ENCODE measurements around the gene EPHA6.

Gene EPHA6

DNA sequence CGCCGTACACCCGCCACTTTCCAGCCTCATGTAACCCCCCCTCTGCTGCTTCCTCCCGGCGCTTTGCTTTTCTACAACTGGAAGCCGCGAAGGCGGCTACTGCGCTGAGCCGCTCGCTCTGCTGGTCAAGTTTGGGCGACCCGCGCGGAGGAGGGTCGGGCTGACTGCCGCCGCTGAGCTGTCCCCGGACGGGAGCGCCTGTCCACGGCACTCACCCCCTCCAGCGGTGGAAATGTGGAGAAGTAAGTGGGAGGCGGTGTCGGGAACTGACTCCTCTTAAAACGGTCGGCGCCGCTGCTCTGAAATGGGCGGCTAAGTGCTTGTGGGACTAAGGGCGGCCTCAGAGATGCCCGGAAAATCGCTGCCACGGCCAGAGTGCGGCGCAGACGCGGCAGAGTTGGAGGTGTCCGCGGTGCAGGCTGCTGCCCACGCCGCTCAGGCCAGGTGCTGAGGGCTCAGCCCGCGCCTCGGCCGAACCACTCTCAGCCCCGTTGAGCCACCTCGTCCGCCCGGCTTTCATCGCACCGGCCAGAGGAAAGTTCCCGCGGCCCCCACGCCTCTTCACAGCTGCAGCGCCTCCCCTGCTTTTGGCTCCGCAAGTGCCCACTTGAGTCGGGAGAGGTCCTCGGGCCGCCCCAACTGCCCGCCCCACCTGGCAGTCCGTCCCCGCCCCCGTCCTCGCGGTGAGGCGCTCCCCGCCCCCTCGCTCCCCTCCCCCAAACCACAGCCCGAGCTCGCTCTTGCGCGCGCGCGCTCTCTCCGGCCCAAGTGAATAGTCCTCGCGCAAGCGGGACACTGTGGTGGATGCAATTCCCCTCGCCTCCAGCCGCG, at the start of gene EPHA6:
Gene EPHA6 (plus strand): TSS at position 775 of the 831 bp plus-strand sequence.
- no peak for DNase-seq (ENCODE audit: low read depth, low spot score)

GRCh38 chr3:96776818-96777217, 37.6 kb upstream of the EPHA6 start:
- DNase-seq (ENCODE audit: low read depth, low spot score) = no peak

DNA sequence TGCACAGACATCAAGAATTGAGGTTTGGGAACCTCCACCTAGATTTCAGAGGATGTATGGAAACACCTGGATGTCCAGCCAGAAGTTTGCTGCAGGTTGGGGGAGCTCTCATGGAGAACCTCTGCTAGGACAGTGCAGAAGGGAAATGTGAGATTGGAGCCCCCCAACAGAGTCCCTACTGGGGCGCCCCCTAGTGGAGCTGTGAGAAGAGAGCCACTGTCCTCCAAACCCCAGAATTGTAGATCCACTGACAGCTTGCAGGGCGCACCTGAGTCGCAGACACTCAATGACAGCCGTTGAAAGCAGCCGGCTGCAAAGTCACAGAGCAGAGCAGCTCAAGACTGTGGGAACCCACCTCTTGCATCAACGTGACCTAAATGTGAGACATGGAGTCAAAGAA, 34.6 kb upstream of the EPHA6 start:
- no peak for DNase-seq (ENCODE audit: low read depth, low spot score)

DNA sequence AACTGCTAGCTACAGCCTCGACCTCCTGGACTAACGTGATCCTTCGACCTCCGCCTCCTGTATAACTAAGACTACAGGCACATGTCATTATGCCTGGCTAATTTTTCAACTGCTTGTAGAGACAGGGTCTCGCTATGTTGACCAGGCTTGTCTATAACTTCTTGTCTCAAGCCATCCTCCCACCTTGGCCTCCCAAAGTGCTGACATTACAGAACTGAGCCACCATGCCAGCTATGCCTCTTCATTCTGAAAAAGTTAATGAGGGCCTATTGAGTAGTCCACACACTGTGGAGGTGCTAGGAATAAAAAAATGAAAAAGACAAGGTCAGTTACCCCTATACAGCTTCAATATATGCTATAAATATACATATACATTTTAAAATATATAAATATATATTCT, 18.3 kb upstream of the EPHA6 start:
- no peak for DNase-seq (ENCODE audit: low read depth, low spot score)

DNA sequence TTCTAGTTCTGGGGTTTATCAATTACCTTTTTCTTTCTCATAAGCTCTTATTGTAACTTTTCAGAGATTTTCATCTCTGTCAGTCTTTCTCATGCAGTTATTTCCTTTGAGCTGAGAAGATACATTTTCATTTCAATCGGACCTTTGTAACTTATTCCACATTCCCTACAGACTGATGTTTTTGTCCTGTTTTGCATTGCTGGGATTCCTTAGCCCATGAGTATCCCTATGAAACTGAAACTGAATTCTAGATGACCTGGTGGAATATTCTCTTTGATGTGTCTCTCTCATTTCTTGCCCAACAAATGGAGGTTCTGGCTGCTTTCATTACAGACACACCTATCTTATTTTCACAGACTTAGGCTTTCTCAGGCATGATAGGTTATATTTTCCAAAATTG, 10.5 kb upstream of the EPHA6 start:
- no peak for DNase-seq (ENCODE audit: low read depth, low spot score)

GRCh38 chr3:96806341-96806740, 8.1 kb upstream of the EPHA6 start:
- DNase-seq (ENCODE audit: low read depth, low spot score) = no peak

GRCh38 chr3:96813134-96813819, 1.1 kb upstream of the EPHA6 start:
- DNase-seq (ENCODE audit: low read depth, low spot score) = no peak

GRCh38 chr3:96814651-96815567, 515 bp downstream of the EPHA6 start:
- no peak for DNase-seq (ENCODE audit: low read depth, low spot score)

DNA sequence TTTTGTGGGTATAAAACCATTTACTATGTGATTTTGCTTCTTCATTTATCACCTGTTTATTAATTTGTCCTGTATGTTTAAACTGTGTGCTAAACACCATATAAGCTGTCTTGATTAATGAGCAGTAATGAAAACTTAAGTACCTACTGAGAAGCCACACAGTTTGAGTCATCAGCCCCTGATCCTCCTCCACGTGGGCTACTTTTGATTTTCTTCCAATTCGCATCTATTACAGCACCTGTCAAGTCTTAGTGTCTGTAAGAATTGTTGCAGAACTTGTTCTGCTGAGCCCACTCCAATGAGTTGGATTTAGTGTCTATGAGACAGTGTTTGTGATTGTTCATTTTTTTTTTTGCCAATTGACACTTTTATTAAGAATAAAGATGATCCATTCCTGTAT, 16.8 kb downstream of the EPHA6 start:
- DNase-seq (ENCODE audit: low read depth, low spot score) = no peak

DNA sequence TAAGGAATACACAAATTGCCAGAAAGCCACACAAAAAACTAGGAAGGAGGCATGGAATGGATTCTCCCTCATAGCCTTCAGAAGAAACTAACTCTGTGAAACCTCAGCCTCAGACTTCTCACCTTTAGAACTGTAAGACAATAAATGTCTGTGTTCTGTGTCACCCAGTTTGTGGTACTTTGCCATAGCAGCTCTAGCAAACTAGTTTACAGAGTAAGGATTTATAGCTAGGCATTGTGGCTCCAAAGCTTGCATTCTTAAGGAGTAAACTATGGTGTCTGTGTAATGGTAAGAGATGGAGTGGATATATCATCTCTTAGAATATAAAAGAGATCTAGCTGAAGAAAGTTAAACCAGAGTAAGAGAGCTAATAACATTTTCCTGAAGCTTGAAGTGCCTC, 18.9 kb downstream of the EPHA6 start:
- no peak for DNase-seq (ENCODE audit: low read depth, low spot score)

GRCh38 chr3:96836153-96836915, 21.9 kb downstream of the EPHA6 start:
- no peak for DNase-seq (ENCODE audit: low read depth, low spot score)

DNA sequence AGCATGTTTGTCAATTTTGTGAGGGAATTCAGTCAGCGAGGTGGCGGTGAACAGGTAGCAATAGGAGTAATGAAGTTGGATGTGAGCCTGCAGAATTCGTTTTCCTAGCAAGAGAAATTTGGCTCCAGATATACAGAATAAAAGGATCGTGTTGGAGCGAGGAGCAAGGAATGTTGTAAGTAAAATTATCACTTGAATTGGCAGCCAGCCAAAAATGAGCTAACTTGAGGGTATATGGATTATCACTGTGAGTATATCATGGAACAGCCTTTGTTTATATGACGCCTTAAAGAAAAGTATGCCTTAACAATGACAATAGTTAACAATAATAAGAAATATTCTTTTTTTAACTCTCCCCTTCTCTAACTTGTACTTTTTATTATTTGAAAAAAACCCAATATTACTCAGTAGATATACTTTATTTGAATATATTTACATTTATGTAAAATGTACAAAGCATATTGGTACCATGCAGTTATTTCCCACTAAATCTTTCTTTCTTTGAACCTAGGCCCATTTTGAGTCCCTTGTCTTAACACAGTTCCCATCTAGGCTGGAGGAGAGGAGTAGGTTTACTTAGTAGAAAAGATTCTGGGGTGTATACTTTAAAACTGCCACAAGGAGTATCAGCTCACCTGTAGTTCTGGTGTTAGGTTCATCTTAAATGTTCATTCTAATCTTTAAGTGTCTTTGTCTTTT, 29.3 kb downstream of the EPHA6 start:
- DNase-seq (ENCODE audit: low read depth, low spot score) = no peak

GRCh38 chr3:96844204-96844514, 29.8 kb downstream of the EPHA6 start:
- DNase-seq (ENCODE audit: low read depth, low spot score) = no peak

GRCh38 chr3:96852849-96853248, 38.5 kb downstream of the EPHA6 start:
- DNase-seq (ENCODE audit: low read depth, low spot score) = no peak

DNA sequence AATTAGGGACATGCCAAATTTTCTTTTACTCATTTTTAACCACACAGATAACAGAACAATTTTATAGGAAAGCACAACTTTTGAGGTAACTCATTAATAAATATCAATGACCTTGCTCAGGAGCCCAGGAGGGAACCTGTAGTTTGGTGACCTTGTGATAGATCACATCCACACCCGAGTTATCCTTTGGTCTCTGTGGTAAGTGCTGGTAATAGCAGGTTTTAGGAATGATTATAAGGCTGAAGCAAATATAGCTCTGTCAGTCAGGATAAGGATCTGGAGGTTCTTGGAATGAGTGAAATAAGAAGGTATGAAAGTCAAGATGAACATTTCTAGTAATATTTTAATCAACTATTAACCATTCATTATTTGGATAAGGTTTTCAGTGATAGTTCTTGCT, 46.5 kb downstream of the EPHA6 start:
- no peak for DNase-seq (ENCODE audit: low read depth, low spot score)

- no peak for DNase-seq (ENCODE audit: low read depth, low spot score)
Observed at GRCh38 chr3:96863129-96863740, 48.8 kb downstream of the EPHA6 start.

GRCh38 chr3:96865605-96866004, 51.2 kb downstream of the EPHA6 start:
- no peak for DNase-seq (ENCODE audit: low read depth, low spot score)

GRCh38 chr3:96869316-96869715, 54.9 kb downstream of the EPHA6 start:
- DNase-seq (ENCODE audit: low read depth, low spot score) = no peak

DNA sequence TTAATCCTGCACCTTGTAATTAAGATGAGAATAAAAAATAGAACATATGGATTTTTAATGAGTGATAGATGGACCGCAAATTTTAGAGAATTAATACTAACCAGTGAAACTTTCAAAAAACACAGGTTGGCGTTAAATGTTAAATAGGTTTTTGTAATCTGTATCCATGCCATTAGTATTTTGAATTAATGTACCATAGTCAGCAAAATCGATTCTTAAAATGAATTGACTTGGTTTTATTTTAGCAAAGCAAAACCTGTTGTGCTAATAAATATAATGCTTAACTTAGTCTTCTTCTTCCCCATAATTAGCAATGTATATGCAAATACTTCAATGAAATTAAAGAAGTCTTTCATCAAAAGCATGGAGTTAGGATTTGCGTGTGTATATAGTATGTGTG, 63.1 kb downstream of the EPHA6 start:
- DNase-seq (ENCODE audit: low read depth, low spot score) = no peak

DNA sequence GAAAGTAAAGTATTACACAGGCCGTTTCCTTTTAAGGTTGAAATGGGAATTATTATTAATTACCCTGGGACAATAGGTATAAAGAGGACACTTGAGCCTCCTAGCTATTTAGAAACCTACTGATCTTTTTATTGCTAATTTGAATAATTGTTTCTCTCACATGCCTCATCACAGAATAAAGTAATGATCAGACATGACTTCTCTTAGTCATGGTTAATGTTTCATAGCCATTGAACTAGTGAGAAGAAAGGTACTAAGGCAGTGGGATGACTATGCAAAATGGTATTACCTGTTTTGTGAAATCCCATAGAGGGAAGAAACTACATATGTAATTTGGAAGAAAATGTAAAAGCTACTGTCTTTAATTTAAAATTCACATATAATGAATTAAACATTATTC, 85.6 kb downstream of the EPHA6 start:
- DNase-seq (ENCODE audit: low read depth, low spot score) = no peak

DNA sequence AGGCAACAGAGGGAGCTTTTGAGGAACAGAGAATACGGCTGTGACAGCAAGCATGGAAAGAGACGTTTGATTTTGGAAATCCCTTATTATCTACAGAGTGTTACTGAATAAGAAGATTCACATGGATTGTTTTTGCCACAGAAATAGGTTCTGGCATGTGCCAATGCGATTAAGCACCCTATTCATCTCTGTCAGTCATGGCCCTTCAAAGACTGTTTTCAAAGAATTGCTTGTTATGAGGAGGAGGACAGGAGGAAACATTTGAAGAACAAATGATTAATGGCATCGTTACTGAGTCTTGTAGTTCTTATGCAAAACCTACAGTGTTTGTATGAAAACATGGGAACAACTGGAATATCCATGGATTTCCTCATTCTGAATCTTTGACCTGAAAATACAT, 86.2 kb downstream of the EPHA6 start:
- no peak for DNase-seq (ENCODE audit: low read depth, low spot score)
